GM19452 (cell line): ENCODE data around the gene RBMS3.
"Not testable (repeated sequence)": the region's sequence is repeated elsewhere in the genome, so short reads cannot be mapped to it uniquely, and the experiment has no call there.

Source experiments
- ATAC-seq: cut with Tn5 transposase; IDR thresholded peaks from one replicate; pipeline ENCODE4 v1.9.1; 2021; ENCODE audit not compliant: unreplicated experiment

Gene RBMS3

GRCh38 chr3:29976871-29977270, 696.0 kb downstream of the RBMS3 start:
- ATAC-seq, result no peak

- ATAC-seq, result no peak
These were observed 696.5 kb downstream of the RBMS3 start for GRCh38 chr3:29977360-29977759.

GRCh38 chr3:29978036-29978435, 697.2 kb downstream of the RBMS3 start:
- ATAC-seq, result no peak

- no peak for ATAC-seq
These were observed 710.3 kb downstream of the RBMS3 start for GRCh38 chr3:29991198-29991597.

GRCh38 chr3:30002797-30003196, 721.9 kb downstream of the RBMS3 start:
- no peak for ATAC-seq

- no peak for ATAC-seq
These were observed 722.9 kb downstream of the RBMS3 start for GRCh38 chr3:30003741-30004140.

GRCh38 chr3:30004481-30004880, 723.6 kb downstream of the RBMS3 start:
- ATAC-seq, result no peak

GRCh38 chr3:30006111-30006510, 725.2 kb downstream of the RBMS3 start:
- ATAC-seq, result no peak

GRCh38 chr3:30007668-30008067, 726.8 kb downstream of the RBMS3 start:
- ATAC-seq, result no peak

GRCh38 chr3:30011237-30011803, 730.4 kb downstream of the RBMS3 start:
- ATAC-seq, result no peak

- no peak for ATAC-seq
These were observed 732.2 kb downstream of the RBMS3 start for GRCh38 chr3:30012941-30013543.

GRCh38 chr3:30017901-30018300, 737.0 kb downstream of the RBMS3 start:
- no peak for ATAC-seq

GRCh38 chr3:30020380-30020779, 739.5 kb downstream of the RBMS3 start:
- no peak for ATAC-seq

GRCh38 chr3:30024466-30024865, 743.6 kb downstream of the RBMS3 start:
- ATAC-seq, result no peak

GRCh38 chr3:30026851-30027250, 746.0 kb downstream of the RBMS3 start:
- ATAC-seq, result no peak

- no peak for ATAC-seq
These were observed 753.5 kb downstream of the RBMS3 start for GRCh38 chr3:30034246-30034991.

- ATAC-seq, result no peak
These were observed 755.2 kb downstream of the RBMS3 start for GRCh38 chr3:30035935-30036567.

GRCh38 chr3:30040126-30040525, 759.3 kb downstream of the RBMS3 start:
- no peak for ATAC-seq

- ATAC-seq, result not testable (repeated sequence)
These were observed 760.6 kb downstream of the RBMS3 start for GRCh38 chr3:30041481-30041880.

GRCh38 chr3:30042274-30042859, 761.5 kb downstream of the RBMS3 start:
- ATAC-seq, result no peak

GRCh38 chr3:30042916-30043555, 762.2 kb downstream of the RBMS3 start:
- ATAC-seq, result no peak
